ENCODE measurements around the gene ZFP62.

GRCh38 chr5:180809403-180810209 is 51.5 kb downstream of the ZFP62 start:
- TF ChIP-seq POLR2A (IDR thresholded peaks at IDR 0.05) (no peak), CTCF (IDR thresholded peaks at IDR 0.05) (no peak)
